ENCODE results near the gene CEP295NL.

- no peak for TF ChIP-seq CTCF (IDR thresholded peaks at IDR 0.05)
- TF ChIP-seq POLR2A (IDR thresholded peaks at IDR 0.05), result no peak
Observed at GRCh38 chr17:78853926-78854394, 49.0 kb downstream of the CEP295NL start.
